ENCODE measurements around the gene BAIAP2L2.
"Not testable (repeated sequence)": the region's sequence is repeated elsewhere in the genome, so short reads cannot be mapped to it uniquely, and the experiment has no call there.

Gene BAIAP2L2

DNA sequence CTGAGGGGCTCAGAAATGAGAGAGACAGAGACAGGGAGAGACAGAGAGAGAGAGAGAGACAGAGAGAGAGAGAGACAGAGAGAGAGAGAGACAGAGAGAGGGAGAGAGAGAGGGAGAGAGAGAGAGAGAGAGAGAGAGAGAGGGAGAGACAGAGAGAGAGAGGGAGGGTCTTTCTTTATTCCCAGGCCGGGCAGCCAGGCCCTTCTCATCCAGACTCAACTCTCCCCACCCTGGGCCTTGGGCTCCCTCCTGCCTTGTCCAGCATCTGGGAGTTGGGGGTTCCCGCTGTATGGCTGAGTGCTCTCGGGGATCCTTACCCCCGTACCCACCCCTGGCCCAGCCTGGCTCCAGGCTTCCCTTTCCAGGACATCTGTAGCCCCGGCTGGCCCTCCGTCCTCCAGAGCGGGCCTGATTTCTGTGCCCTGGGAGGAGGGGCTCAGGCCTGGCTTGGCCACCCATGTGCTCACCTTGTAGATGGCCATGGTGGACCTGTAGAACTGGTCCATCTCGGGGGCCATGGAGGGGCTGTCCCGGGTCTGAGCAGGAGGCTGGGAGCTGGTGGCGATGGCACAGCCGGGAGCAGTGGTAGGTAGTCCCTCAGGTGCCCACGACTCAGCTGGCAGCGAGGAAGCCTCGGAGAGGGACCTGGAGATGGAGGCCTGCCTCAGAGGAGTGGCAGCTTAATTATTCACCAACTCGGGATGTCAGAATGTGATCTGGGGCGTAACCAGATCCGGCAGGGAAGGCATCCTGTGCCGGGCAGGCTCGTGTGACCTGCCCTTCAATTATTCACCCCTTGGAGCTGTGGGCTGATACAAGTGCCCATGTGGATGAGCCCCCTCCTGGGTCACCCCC lies at the start of gene BAIAP2L2:
Gene BAIAP2L2 (minus strand): TSS at position 677 of the 855 bp plus-strand sequence. CDS start 159 bp downstream, at position 518.
- no peak for DNase-seq

DNA sequence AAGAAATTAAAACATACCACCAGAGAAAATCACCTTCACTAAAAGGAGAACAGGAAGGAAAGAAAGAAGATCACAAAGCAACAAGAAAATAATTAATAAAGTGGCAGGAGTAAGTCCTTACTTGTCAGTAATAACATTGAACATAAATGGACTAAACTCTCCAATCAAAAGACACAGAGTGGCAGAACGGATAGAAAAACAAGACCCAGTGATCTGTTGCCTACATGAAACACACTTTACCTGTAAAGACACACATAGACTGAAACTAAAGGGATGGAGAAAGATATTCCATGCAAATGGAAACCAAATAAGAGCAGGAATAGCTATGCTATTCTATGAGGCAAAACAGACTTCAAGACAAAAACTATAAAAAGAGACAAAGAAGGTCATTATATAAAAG lies 45.2 kb upstream of the BAIAP2L2 start:
- DNase-seq, result no peak

DNA sequence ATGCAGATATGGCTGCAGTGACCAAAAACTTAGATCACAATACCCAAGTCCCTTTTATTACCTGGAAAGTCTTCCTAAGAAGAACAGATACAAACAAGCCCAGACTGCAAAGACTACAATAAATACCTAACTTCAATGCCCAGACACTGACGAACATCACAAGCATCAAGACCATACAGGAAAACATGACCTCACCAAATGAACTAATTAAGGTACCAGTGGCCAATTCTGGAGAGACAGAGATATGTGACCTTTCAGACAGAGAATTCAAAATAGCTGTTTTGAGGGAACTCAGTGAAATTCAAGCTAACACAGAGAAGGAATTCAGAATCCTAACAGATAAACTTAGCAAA lies 44.1 kb upstream of the BAIAP2L2 start:
- DNase-seq, result not testable (repeated sequence)

GRCh38 chr22:38153821-38154562 lies 43.5 kb upstream of the BAIAP2L2 start:
- DNase-seq, result no peak

- DNase-seq, result no peak
Observed at GRCh38 chr22:38151126-38151500, 40.6 kb upstream of the BAIAP2L2 start.

DNA sequence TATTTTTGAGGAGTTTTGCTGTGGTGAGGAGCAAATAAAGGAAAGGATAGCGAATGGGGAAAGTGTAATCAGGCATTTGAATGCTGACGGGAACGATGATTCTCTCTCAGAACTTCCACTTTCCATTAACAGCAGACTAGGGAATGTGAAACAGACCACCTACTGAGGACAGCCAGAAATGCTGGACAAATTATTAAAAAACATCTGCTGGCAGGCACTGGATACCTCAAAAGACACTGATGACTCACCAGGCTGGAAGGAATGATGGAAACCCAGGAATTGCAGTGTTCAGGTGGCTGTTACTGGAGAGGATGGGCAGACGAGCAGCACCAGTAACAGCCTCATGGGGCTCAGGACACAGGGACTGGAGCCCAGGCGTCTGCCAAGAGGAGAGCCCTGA lies 37.8 kb upstream of the BAIAP2L2 start:
- no peak for DNase-seq

DNA sequence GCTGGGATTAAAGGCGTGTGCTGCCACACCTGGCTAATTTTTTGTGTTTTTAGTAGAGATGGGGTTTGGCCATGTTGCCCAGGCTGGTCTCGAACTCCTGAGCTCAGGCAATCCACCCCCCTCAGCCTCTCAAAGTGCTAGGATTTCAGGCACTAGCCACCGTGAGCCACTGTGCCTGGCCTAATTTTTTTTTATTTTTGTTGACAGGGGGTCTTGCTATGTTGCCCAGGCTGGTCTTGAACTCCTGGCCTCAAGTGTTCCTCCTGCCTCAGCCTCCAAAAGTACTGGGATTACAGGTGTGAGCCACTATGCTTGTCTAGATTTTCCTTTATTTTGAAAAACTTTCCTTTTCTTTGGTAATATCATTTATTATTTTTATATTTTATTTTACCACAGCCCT lies 35.7 kb upstream of the BAIAP2L2 start:
- not testable (repeated sequence) for DNase-seq

GRCh38 chr22:38144025-38144405 lies 33.5 kb upstream of the BAIAP2L2 start:
- no peak for DNase-seq

- no peak for DNase-seq
Observed at GRCh38 chr22:38142606-38143005, 32.1 kb upstream of the BAIAP2L2 start.

DNA sequence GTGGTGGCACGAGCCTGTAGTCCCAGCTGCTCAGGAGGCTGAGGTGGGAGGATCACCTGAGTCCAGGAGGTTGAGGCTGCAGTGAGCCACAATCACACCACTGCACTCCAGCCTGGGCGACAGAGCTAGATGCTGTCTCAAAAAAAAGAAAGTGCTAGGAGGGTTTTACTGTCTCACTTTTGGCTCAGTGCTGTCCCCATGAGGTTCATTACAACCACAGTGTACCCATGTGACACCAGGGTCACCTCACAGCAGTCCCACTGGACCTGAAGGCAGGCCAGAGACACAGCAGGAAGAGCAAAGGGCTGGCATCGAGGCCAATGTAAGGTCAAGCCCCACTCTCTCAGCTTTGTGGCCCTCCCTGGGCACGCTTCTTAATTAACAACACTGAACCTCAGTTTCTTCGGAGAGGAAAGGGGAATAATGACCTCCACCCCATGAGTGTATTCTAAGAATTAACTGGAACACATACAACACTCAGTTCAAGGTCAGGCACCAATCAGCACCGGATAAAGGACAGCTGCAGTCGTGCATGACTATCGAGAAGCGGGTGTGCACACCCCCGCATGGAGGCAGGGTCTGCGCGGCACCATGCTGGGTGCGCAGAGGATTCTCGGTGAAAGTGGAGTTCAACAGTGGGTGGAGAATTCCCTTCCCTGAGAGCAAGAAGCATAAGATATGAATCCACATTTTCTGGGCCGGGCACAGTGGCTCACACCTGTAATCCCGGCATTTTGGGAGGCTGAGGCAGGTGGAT lies 30.9 kb upstream of the BAIAP2L2 start:
- no peak for DNase-seq

- no peak for DNase-seq
Observed at GRCh38 chr22:38139901-38140300, 29.4 kb upstream of the BAIAP2L2 start.

DNA sequence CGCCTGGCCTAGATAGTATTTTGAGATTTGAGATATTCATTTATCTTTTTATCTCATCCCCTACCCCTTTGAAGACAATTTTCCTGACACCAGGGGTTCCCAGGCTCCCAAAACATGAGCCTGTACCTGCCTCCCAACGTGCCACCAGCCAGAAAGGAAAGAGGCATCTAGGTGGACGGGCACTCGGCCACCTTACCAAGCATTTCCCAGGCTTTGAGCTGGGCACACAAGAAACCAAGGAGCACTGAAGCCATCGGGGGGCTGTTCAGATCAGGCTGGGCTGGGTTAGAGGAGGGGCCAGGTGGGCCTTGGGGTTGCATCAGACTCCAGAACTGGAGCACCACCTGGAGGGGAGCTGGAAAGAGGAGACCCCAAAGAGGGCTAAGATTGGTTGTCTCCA lies 28.5 kb upstream of the BAIAP2L2 start:
- no peak for DNase-seq

DNA sequence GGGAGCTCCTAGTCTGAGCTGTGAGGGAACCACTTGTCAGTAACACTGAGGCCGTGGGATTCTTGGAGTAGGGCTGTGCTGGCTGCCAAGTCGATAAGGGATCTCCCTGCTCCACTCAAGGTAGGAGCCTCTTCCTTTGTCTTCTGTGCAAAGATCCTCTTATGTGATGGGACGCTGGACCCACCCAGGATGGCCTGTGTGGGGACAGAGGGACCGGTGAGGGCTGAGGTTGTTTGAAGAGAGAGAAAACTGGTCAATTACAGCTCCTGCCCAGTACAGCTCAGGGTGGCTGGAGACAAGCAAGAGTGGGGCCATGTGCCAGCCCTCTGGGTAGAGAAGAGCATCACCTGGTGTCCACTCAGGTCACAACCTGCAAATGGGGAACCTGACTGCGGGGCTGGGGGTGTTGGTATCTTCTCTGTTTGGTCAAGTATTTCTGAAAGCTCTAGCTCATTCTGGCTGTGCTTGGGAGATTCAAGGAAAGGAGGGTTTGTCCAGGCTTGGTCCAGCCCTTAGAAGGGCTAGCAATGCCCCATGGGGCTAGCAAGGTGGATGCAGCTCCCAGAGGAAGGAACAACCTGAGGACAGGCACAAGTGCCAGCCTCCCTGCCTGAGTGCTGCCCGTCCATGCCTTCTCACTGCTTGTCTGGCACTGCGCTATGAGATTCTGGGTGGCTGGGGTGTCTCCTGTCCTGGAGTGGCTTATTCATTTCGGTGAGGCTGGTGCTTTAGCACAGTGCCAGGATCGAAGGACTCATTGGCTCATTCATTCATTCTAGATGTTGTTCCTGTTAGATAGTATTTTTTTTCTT lies 27.6 kb upstream of the BAIAP2L2 start:
- DNase-seq, result no peak

DNA sequence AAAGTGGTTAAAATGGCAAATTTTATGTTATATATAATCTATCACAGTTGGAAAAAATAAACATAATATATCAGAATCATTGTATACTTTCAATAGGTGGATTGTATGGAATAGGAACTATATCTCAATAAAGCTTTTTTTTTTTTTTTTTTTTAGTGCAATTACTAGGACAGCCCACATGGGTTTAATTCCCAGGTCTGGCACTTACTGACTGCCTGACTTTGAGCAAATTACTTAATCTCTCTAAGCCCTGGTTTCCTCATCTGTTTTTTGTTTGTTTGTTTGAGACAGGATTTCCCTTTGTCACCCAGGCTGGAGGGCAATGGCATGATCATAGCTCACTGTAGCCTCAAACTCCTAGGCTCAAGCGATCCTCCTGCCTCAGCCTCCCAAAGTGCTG lies 26.1 kb upstream of the BAIAP2L2 start:
- no peak for DNase-seq

DNA sequence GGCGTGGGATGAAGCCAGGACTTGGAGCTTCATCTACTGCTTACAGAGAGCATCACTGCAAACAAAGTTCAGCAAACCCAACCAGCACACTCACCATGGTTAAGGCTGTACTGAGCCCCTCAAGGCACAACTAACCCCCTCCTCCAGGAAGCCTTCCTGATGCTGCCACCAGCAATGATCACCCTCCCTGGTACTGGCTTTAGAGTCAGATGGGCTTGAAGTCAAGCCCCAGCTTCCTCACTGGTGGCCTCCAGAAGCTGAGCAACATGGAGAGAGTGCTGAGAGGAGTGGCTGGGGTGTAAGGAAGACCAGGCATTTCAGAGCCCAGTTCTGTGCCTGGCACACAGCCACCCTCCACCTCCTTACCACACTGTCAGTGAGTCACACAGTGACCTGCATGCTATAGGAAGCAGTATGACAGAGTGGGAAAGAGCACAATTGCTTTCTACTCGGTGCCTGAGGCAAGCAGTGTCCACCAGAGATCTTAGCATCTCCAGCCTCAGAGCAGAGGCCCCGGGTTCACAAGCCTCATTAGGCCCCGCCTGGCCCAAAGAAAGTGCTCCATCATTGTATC lies 24.7 kb upstream of the BAIAP2L2 start:
- DNase-seq, result peak in 1 of 56 donors; percentile 6

GRCh38 chr22:38133331-38133730 lies 22.8 kb upstream of the BAIAP2L2 start:
- DNase-seq, result no peak

DNA sequence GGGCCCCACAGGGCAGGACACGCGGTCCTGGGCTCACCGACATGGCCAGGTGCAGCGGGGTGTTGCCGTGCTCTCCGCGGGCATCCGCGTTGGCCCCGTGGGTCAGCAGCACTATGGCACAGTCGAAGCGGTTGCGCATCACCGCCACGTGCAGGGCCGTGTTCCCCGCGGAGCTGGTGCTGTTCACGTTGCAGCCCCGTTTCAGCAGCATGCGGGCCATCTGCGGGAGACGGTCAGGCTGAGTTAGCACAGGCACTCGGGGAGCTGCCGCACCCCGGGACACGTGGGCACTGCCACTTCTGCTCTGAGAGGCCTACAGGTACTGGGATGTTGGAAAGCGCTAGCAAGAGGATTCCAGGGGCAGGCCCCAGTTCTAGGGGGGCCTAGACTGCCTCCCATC lies 22.3 kb upstream of the BAIAP2L2 start:
- no peak for DNase-seq

DNA sequence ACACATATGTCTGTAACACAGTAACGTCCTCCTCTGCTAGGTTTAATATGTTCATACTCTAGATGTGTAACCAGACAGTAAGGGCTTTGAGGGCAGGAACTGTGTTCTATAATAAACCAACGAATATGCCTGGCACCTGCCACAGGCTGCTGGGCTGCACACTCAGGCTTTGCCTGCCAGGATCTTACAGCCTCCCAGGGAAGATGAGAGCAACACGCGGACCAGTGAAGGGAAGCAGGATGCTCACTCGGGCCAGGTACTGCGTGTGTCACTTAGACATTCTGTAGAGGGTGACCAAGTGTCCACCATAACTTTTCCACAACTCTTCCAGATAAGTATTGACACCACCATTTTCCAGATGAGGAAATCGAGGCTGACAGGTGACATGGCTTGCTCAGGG lies 21.7 kb upstream of the BAIAP2L2 start:
- DNase-seq, result no peak

GRCh38 chr22:38131399-38131798 lies 20.9 kb upstream of the BAIAP2L2 start:
- DNase-seq, result no peak

- no peak for DNase-seq
Observed at GRCh38 chr22:38129856-38130255, 19.4 kb upstream of the BAIAP2L2 start.

DNA sequence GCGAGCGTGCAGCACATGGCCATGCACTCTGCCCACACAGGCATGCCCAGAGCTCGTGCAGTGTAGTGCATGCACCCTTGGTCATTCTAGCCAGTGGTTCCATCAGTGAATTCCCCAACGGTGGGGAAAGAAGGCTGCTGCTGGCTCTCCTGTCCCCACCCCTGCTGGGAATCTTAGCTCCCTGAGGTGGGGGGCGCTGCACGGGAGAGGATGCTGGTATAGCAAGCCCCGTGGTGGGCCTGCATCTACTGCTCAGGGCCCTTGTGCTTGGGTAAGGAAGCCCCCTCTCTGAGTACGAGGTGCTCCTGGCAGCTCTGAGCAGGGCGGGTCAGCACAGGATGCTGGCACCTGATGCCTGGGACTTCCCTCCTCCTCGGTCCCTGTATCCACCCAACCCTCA lies 18.5 kb upstream of the BAIAP2L2 start:
- no peak for DNase-seq

Measured in amygdala (tissue), 56 donors.